Loucy (cell line): Measurements from ENCODE around the gene BTBD7.

ENCODE experiments used
- EZH2phosphoT487 ChIP-seq: fragments of 200-600 bp; IDR thresholded peaks from 2 replicates; pipeline ENCODE4 v1.6.1; 2018; ENCODE audit warnings: antibody characterized with exemption, mild to moderate bottlenecking, moderate library complexity, borderline replicate concordance
- TF ChIP-seq, protein P1 (sequence below): fragments of 200-600 bp; sonication (generic); conservative IDR thresholded peaks from 2 replicates; pipeline ENCODE4 v1.5.1; 2014; ENCODE audit warnings: mild to moderate bottlenecking, antibody characterized with exemption, low read length

GRCh38 chr14:93331728-93332396, 974 bp downstream of the BTBD7 start:
- TF ChIP-seq, protein P1, sequence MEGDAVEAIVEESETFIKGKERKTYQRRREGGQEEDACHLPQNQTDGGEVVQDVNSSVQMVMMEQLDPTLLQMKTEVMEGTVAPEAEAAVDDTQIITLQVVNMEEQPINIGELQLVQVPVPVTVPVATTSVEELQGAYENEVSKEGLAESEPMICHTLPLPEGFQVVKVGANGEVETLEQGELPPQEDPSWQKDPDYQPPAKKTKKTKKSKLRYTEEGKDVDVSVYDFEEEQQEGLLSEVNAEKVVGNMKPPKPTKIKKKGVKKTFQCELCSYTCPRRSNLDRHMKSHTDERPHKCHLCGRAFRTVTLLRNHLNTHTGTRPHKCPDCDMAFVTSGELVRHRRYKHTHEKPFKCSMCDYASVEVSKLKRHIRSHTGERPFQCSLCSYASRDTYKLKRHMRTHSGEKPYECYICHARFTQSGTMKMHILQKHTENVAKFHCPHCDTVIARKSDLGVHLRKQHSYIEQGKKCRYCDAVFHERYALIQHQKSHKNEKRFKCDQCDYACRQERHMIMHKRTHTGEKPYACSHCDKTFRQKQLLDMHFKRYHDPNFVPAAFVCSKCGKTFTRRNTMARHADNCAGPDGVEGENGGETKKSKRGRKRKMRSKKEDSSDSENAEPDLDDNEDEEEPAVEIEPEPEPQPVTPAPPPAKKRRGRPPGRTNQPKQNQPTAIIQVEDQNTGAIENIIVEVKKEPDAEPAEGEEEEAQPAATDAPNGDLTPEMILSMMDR = no peak
- TF ChIP-seq EZH2phosphoT487 = no peak
